Epithelial cell of proximal tubule (primary cell): Measurements from ENCODE around the gene PSG3. TPM values are rescaled to one million over a fixed set of nuclear protein-coding genes. Genes with fewer than 3 reads are reported as not detected.
"Not testable (repeated sequence)": the region's sequence is repeated elsewhere in the genome, so short reads cannot be mapped to it uniquely, and the experiment has no call there.

Experiments
- DNase-seq: peaks from one replicate; pipeline ENCODE4 v3.0.0-alpha.2; 2011; ENCODE audit warnings: low read depth
- H3K4me3 ChIP-seq: 2 replicates; pipeline ENCODE4 v1.5.1; 2011; ENCODE audit warnings: low read depth, mild to moderate bottlenecking, low read length
- total RNA-seq: library from RNA; depleted of rRNA; stranded (reverse); fragments of >200 nt; gene quantifications from 2 replicates; pipeline ENCODE4 v1.2.3, GENCODE V29; 2015
- TF ChIP-seq, protein P1 (sequence below): conservative IDR thresholded peaks from 2 replicates; pipeline ENCODE4 v1.5.1; 2012; ENCODE audit warnings: low read depth, mild to moderate bottlenecking, low read length

PSG3 gene
- total RNA-seq: 0.07 TPM in 1 of 2 replicates, not detected in the other

- not testable (repeated sequence) for DNase-seq, H3K4me3 ChIP-seq
Measured at GRCh38 chr19:42740381-42740780, at the start of gene PSG3. Gene PSG3 (minus strand): TSS chr19:42740481. CDS start chr19:42740384, 97 bp downstream.

GRCh38 chr19:42788766-42789165 is 48.5 kb upstream of the PSG3 start:
- DNase-seq, H3K4me3 ChIP-seq: not testable (repeated sequence)

GRCh38 chr19:42787766-42788165 is 47.5 kb upstream of the PSG3 start:
- DNase-seq, H3K4me3 ChIP-seq: not testable (repeated sequence)

DNA sequence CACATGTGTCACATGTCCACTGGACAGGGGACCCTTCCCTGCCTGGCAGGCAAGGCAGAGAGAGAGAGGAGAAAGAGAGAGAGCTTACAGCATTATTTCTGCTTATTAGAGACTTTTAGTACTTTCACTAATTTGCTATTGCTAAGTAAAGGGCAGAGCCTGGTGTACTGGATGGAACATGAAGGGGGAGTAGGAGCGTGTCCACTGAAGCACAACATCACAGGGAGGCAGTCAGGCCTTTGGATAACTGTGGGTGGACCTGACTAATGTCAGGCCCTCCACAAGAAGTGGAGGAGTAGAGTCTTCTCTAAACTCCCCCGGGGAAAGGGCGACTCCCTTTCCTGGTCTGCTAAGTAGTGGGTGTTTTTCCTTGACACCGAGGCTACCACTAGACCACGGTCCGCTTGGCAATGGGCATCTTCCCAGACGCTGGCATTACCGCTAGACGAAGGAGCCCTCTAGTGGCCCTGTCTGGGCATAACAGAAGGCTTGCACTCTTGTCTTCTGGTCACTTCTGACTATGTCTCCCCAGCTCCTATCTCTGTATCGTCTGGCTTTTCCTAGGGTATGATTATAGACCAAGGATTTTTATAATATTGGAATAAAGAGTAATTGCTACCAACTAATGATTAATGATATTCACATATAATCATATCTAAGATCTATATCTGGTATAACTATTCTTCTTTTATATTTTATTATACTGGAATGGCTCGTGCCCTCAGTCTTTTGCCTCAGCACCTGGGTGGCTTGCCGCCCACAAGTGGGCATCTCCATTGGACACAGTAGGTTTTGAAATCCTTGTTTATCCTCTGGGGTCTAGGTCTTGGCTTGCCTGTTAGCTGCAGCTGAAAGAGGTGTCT is 36.7 kb upstream of the PSG3 start:
- not testable (repeated sequence) for DNase-seq, H3K4me3 ChIP-seq
- TF ChIP-seq, protein P1, sequence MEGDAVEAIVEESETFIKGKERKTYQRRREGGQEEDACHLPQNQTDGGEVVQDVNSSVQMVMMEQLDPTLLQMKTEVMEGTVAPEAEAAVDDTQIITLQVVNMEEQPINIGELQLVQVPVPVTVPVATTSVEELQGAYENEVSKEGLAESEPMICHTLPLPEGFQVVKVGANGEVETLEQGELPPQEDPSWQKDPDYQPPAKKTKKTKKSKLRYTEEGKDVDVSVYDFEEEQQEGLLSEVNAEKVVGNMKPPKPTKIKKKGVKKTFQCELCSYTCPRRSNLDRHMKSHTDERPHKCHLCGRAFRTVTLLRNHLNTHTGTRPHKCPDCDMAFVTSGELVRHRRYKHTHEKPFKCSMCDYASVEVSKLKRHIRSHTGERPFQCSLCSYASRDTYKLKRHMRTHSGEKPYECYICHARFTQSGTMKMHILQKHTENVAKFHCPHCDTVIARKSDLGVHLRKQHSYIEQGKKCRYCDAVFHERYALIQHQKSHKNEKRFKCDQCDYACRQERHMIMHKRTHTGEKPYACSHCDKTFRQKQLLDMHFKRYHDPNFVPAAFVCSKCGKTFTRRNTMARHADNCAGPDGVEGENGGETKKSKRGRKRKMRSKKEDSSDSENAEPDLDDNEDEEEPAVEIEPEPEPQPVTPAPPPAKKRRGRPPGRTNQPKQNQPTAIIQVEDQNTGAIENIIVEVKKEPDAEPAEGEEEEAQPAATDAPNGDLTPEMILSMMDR: peak; percentile 91

DNA sequence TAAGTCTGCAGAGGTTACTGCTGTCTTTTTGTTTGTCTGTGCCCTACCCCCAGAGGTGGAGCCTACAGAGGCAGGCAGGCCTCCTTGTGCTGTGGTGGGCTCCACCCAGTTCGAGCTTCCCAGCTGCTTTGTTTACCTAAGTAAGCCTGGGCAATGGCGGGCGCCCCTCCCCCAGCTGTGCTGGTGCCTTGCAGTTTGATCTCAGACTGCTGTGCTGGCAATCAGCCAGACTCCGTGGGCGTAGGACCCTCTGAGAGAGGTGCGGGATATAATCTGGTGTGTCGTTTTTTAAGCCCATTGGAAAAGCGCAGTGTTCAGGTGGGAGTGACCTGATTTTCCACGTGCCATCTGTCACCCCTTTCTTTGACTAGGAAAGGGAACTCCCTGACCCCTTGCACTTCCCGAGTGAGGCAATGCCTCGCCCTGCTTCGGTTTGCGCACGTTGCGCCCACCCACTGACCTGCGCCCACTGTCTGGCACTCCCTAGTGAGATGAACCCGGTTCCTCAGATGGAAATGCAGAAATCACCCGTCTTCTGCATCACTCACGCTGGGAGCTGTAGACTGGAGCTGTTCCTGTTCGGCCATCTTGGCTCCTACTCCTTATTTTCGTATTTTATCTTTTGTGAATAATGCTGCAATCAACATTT is 34.4 kb upstream of the PSG3 start:
- not testable (repeated sequence) for H3K4me3 ChIP-seq, DNase-seq

DNA sequence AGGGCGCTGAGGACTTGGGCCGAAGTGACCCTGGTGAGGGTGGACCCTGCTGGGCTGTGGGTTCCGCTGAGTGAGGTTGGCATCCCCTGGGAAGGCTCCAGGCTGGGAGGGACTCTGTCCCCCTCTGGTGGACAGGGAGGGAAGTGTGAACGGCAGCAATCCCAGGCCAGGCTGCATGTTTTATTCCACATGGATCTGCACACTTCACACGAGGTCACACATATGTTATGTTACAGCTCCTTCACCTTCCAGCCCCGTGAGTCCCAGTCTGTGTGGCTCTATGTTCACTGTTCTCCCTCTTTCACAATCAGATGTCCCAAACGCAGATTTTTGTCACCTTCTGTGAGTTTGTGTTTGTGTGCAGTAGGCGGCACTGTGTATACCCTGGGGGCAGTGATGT is 27.0 kb upstream of the PSG3 start:
- TF ChIP-seq, protein P1: peak; percentile 17
- DNase-seq: not testable (repeated sequence)

DNA sequence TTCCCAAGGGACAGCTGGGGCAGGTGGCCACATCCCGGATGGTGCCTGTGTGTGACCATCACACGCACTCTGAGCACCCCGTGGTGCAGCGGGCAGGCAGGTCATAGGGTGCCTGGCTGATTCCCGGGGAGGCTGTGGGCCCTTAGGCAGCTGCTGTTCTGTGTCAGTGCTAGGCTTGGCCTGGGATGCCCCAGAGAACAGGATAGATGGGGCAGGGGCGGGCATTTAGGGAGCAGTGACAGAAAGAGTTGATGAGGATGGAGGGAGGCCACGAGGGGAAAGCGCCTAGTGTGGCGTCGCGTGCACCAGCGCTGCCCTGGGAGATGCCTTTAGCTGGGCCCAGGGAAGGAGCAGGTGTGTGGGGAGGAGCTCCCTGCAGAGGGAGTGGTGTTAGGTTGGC is 26.6 kb upstream of the PSG3 start:
- DNase-seq, H3K4me3 ChIP-seq: not testable (repeated sequence)

More for the DNA sequence above, 27.0 kb upstream of the PSG3 start:
- H3K4me3 ChIP-seq: not testable (repeated sequence)

DNA sequence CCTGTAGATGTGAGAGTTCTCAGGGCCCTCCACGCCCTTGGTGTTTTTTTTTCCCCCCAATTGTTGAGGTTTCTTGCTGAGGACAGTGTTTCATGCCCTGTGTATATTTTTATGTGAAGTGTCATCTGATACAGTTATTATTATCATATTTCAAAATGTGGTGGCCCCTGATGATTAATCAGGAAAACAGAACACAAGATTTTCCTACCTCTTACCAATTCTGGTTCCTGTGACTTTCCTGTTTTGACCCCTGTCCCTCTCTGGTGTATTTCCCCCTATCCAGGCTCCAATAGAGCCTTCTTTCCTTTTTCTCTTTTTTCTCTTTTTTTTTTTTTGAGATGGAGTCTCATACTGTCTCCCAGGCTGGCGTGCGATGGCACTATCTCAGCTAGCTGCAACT is 24.6 kb upstream of the PSG3 start:
- H3K4me3 ChIP-seq: no peak overlapping the region
- TF ChIP-seq, protein P1: no peak
- DNase-seq: no peak

- H3K4me3 ChIP-seq: no peak overlapping the region
- no peak for DNase-seq
- TF ChIP-seq, protein P1: no peak
Measured at GRCh38 chr19:42762789-42763188, 22.5 kb upstream of the PSG3 start.

DNA sequence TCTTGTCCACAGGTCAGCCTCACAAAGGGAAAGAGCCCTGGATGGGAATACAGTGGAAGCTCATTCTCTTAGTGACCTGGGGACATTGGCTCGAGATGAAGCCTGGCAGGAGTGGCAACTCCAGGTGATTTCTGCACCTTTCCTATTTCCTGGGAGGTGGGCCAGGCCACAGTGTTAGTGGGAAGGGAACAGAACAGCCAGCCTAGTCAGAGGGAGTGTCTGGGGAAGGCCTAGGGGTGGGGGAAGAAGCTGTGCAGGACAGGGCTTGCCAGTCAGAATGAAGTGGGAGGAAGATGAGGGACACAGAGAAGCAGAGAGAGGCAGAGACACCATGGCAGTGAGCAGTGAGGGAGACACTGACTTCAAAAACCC is 21.6 kb upstream of the PSG3 start:
- not testable (repeated sequence) for DNase-seq, H3K4me3 ChIP-seq

DNA sequence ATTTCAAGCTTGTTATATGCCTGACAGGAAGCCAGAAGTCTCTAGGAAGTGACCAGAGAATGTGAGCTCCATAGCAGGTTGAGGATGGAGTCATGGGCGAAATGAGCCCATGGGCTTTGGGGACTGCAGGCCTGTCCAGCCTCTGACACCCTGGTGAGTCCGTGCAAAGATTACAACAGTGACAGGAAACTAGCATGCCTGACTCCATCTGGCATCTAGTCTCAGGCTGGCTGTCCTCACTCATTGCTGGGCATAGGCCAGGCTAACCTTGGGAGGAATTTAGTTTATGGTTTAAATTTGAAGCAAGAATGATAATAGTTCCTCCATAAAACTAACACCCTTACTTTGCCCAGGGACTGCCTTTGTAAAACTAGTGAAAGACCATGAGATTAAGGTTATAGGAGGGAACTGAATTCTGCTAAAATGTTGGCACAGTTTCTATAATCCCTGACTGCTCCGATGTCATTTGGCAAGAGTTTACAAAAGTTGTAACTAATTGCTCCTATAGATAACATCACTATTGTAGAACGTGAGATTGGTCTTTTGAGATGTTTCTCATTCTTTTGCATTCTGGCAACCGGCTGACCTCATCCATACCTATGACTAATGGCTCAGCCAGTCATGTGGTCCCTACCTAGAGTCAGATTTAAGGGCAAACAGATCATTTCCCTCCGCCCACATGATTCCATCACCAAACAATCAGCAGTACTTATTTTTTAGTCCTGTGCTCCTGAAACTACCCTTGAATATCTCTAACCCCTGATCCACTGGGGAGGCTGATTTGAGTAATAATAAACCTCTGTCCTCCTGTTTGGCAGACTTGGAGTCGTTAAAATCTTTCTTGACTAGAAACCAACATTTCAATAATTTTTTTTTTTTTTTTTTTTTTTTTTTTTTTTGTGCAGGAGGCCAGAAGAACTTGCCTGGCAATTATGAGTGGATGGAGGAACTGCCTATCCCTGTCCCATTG is 21.0 kb upstream of the PSG3 start:
- DNase-seq: peak; percentile 86
- not testable (repeated sequence) for H3K4me3 ChIP-seq
